ENCODE measurements around the gene SF3B6.
"Not testable (repeated sequence)": the region's sequence is repeated elsewhere in the genome, so short reads cannot be mapped to it uniquely, and the experiment has no call there.

GRCh38 chr2:24093270-24093669 is 17.1 kb upstream of the SF3B6 start:
- not testable (repeated sequence) for TF ChIP-seq POLR2A, POLR2AphosphoS5, TAF1, POU2F2, SPI1 (IDR thresholded peaks at IDR 0.05; ENCODE audit: low read depth, low read length)

Measured in GM12891 (cell line).